GOT3 (cell line): ENCODE data around the gene ANGPTL1.
"Not testable (repeated sequence)": the region's sequence is repeated elsewhere in the genome, so short reads cannot be mapped to it uniquely, and the experiment has no call there.

Source experiments
- DNase-seq: peaks from one replicate; lab custom pipeline; 2025; ENCODE audit warnings: mixed read lengths; lab: John Stamatoyannopoulos, UW

The ANGPTL1 gene

DNA sequence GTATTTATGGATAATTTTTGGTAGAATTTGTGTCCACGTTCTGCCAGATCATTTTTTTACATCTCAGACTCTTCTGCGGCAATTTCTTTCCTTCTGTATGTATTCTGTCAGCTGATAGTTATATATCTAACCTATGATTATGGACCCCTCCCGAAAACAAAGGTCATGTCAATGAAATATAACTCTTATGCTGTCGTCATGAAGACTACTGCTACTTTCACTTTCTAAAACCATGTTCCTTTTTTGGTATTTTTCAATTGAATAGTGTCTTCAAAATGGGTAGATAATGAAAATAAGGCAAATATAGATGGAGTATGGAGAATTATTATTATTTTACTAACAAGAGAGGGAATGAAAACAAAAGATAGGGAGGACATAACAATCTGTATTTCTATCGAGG is 3.2 kb downstream of the ANGPTL1 start:
- DNase-seq = no peak

DNA sequence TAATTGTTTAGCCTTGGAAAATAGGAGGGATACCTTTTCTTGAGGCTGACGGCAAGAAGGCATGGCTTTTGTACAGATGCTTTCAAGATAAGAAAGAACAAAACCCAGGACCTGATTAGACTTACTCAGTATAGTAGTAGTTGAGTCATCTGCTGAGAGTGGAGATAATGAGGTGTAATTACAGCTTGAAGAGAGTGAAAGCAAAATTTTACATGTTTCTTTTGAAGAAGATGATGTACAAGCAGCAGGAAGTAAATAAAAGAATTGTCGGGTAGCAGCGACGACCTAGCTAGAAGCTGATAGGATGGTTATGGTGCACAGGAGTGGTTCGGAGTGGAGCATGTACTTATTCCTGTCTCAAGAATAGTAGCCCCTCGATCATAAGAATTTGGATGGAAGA is 6.6 kb downstream of the ANGPTL1 start:
- DNase-seq = no peak

DNA sequence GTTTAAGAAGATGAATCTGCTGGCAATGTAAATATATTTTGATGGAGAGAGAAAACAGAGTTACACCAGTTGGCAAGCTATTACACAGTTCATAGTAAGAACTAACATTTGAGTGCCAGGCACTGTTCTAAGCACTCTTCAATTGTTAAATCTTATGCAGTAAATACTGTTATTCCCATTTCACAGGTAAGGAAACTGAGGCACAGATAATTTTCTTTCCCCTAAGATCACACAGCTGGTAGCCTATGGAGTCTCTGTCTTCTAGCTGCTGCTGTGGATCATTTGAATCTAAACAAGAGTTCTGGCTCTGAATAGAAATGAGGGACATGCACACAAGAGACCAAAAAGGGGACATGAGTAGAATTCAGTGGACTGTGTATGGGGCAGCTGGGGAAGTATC is 8.0 kb downstream of the ANGPTL1 start:
- no peak for DNase-seq

DNA sequence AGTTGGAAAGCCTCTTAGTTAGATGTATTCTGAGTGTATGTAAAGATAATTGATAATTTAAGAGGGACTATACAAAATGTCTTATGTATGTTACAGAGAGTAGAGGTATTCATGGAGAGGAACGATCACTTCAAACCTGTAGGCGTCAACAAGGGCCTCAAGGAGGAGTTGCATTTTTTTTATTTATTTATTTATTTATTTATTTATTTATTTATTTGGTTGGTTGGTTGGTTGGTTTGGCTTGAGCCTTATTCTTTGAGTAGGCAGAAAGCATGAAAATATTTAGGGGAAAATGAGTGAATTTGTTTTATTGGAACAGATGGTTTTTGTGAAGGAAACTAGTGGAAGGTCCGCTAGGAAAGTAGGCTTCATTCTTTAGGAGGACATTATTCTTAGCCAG is 8.5 kb downstream of the ANGPTL1 start:
- DNase-seq = no peak

DNA sequence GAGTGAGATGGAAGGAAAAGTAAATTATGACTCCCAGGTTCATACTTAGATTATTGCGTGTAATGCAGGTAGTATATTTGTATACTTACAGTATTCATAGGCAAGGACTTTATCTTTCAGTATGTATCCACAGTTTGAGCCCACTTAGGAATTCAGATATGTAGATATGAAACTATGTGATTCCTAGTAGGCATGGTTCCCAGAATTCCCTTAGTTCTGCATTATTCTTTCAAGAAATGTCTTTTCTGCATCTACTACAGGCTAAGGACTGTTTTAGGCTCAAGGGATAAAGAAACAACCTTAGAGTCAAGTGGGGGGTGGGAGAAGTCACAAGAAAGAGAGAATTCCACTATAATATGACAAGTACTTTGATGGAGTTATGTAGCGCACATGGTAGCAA is 13.8 kb downstream of the ANGPTL1 start:
- DNase-seq = no peak

DNA sequence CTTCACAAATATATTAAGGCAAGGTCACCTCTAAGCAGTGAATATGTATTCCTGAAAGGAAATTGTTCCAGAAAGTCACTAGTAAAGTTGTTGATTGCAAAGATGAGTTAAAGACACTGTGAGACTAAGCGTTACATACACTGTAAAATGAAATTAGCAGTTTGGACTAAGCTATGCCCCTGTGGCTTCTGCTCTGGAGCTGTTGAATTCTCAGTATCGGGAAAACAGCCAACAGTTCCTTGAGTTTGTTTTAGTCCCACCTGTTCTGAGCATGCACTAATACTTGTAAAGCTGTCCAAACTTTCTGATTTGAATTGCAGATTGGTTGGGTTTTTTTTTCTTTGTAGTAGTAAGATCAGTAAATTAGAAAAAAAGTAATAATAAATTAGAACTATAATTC is 21.0 kb downstream of the ANGPTL1 start:
- no peak for DNase-seq

DNA sequence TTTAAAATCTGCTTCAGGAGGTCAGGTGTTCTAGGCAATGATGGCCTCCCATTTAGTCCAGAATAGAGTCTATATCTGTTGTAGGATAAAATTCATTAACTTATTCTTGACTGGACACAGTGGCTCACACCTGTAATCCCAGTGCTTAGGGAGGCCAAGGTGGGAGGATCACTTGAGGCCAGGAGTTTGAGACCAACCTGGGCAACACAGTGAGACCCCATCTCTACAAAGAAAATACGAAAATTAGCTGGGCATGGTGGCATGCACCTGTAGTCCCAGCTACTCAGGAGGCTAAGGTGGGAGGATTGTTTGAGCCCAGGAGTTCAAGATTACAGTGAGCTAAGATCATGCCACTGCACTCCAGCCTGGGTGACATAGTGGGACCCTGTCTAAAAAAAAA is 23.0 kb downstream of the ANGPTL1 start:
- not testable (repeated sequence) for DNase-seq

DNA sequence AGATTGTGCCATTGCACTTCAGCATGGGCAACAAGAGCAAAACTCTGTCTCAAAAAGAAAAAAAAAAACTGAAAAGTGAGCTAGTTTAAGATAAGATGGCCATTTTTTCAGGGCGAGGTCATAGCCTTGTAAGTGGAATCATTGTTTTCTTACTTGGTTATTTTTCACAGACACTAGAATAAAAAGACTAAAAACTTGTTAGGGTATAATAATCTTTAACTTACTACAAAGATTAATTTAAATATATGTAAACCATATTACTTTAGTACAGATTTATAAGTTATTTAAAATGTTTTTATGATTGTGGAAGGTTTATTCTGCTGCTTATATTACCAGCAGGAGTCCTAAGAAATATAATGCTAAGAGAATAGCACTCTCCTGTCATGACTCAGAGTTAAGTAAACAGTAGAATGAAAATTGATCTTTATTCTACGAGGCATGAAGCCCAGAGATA is 23.5 kb downstream of the ANGPTL1 start:
- no peak for DNase-seq

DNA sequence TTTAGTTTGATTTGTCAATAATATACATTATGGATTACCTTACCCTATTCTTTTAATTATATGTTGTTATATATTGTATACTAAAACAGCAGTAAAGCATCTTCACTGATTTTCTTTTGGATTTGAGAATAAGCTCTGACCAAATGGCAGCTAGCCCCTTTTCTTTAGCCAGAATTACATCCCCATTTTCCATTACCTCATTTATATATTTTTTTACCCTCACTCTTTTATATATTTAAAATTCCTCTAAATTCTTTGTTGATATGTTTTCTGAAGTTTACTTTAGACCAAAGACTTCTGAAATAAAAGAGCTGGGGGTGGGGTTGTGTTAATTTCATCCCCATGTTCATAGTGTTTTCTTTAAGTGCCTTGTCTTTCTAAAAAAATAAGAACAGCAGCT is 24.6 kb downstream of the ANGPTL1 start:
- DNase-seq = no peak

DNA sequence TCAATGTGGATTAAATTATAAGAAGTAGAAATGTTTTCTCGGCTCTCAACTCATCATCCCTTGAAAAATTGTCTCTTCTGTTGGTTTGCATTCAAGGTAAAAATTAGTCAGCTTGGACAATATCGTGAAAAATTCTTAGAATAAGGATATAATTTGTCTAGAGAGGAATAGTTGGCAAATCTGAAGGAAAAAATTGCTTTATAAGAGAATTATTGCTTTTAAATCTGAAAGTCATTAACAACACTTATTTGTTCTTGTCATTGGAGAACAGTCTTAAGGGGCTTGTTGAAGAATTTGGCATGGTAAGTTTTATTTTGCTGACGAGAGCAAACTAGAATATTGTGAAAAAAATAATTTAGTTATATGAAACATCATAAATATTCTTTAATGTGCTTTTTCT is 26.4 kb downstream of the ANGPTL1 start:
- DNase-seq = no peak

DNA sequence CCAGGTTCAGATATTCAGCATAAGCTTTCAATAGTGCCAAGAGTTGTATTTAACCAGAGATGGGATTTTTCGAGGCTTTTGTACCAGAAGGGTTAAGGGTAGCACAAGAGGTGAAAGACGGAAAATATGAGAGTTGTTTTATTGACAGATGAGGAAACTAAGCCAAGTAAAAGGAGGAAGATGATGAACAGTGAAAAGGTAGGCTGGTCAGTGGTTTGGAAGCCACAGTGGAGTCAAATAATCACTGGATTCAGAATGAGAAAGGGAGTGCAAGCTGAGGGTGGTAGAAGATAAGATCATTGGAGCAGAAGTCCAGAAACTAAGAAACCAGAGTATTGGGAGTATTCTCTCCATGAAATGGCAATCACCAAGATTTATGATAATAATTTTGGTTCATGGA is 45.7 kb downstream of the ANGPTL1 start:
- no peak for DNase-seq

DNA sequence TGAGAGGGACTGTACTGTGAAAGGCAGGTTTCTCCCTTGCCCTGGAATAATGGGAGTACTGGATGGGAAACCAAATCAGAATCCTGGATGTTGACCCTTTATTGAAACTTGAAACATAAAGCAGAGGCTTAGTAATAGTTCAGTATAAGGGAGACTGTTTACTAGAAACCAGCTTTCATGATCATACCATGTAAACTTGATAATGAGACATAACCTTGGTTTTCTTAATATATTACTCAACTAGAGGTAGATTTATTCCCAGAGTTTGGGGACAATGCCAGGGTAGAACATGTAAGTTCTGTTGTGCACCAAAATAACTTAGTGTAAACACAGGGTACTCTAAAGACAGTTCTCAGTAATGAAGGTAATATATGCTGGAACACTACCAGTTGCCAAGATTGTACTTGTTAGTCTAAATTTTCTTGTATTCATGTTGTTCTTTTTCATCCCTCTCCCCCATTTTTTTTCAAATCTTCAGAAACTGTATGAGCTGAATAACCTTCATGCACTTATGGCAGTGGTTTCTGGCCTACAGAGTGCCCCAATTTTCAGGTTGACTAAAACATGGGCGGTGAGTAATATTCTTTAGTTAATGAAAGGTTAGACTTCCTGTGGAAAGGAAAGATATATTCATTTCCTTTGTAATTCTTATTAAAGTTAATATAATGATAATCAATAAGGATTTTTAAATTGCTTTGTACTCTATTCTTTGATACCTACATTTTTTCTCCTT is 49.6 kb downstream of the ANGPTL1 start:
- no peak for DNase-seq

DNA sequence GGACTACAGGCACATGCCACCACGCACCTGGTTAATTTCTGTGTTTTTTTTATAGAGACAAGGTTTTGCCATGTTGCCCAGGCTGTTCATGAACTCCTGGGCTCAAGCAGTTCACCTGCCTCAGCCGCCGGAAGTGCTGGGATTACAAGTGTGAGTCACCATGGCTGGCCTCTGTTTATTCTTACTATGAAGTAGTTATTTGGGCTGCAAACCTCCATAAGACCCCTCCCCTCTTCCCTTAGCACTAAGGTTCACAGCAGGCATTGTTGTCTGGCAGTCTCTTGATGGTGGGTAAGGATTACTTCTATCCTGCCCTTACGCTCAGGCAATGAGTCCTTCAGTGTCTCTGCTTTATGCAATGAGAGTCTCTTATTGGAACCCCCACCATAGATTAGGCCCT is 51.8 kb downstream of the ANGPTL1 start:
- no peak for DNase-seq

DNA sequence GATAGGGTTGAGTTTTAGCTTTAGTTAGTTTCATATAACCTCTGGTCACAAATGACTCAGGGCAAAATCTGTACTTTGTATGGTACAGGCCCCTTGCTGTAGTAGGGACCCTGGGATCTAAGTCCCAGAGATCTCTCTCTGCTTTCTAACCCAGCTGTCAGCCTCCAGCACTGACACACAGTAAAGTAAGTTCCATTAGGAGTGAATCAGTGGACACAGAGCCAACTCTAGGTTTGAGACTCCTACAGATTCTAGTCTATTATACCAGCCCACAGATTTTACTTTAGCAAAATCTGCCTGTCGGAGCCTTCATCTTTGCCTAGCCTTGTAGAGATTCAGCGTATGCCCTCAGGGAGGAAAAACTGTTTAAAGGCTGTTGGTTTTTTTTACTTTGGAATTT is 52.5 kb downstream of the ANGPTL1 start:
- DNase-seq = no peak

DNA sequence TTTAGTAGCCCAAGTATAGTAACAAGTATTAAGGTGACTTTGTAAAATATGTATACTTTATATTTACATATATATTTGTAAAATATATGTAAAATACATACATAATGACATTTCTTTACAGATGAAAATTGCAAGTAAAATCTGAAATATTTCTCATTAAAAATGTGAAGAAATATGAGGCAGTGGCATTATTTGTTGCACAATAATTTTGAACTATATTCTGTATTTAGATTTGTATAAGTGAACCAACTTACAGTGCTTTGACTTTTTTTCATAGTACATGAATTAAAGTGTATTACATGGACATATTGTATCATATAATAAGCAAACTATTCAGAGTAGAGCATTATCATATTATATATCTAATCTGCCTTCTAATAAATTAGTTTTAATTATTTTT is 60.3 kb downstream of the ANGPTL1 start:
- DNase-seq = no peak

DNA sequence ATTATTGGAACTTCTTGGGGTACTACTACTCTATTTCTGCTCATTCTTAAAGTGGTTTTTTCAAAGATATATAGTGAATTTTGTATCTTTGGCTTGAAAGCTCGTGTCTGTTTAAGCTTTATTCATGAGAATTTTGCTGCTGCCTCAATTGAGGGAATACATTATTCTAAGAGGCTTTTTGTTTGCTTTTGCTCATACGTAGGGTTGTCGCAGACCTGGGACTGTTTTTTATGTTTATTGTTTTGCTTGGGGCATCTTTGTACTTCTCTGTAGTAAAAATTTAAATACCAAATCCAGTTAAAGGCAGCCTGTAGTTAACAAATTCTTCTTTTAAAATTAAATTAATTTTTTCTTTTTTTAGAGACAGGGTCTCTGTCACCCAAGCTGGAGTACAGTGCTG is 62.3 kb downstream of the ANGPTL1 start:
- no peak for DNase-seq

DNA sequence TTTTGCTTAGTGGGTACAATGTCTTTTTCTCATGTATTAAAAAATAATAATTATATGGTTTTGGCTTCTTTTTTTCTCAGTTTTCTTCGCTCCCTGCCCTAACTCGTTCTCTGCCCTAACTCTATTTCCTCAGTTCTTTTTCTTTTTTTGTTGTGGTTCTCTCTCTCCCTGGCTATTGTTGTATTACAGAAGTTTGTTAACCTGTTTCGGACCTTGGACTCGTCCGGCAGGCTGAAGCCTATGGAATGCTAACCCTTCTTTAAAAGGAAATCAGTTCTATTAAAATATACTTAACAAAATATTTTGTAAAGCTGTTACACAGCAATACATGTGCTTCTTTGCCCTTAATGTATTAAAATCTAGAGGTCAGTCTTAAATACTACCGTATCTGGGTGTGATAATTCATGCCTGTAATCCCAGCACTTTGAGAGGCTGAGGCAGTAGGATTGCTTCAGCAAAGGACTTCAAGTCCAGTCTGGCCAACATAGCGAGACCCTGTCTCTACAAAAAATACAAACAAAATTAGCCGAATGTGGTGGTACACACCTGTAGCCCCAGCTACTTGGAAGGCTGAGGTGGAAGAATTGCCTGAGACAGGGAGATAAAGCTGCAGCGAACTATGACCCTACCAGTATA is 64.1 kb downstream of the ANGPTL1 start:
- DNase-seq = no peak

DNA sequence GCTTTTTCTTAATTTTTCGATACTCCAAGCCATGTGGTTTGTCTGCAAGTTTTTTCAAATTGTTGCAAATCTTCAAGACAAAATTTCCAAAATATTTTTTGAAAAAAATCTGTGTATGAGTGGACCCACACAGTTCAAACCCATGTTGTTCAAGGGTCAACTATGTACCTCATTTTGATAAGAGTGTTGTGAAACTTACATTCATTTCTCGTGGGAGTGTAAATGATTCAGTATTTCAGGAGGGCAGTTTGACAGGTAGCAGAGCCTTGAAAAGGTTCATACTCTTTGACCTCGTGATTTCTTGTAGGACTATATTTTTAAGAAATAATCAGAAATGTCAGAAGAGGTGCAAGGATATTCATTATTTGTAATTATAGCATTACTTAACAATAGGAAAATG is 68.0 kb downstream of the ANGPTL1 start:
- DNase-seq = no peak
